GM19240 (cell line): ENCODE data around the gene PEAK1.

Experiments
- DNase-seq: peaks from one replicate; pipeline ENCODE4 v3.0.0; 2011; ENCODE audit warnings: low spot score; ENCODE audit not compliant: insufficient read length

Gene PEAK1

DNA sequence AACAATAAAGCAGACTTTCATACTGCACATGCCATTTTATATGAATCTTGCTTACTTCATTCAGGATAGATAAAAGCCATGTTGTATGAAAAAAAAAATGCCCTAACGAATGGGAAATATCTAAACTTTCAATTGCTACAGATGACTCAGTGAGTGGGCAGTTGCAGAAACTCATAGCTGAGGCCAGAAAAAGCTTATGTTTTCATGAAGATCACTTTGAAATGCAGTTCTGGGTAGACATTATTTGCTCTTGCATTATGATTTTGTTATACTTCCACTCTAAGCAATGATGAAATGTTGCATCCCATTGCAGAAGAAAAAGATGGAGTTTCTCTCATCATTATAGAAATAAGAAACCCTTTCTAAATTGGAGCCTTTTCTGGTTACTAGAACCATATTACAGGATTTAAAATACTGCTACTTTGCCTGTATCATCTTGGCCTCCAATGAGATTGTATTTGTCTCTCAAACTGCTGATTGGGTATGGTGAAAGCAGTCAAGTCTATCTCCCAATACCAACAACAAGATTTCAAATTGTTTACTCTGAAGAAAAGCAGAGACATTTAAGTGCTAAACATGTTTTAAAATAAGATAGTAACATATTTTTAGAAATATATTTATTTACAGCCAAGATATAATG is 17.0 kb downstream of the PEAK1 start:
- DNase-seq, result no peak

DNA sequence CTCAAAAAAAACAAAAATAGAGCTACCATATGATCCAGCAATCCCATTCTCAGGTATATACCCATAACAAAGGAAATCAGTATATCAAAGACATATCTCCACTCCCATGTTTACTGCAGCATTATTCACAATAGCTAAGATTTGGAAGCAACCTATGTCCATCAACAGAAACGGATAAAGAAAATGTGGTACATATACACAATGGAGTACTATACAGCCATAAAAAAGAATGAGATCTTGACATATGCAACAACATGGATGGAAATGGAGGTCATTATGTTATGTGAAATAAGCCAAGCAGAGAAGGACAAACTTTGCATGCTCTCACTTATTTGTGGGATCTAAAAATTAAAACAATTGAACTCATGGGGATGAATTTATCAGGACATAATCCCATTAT is 19.6 kb downstream of the PEAK1 start:
- no peak for DNase-seq

DNA sequence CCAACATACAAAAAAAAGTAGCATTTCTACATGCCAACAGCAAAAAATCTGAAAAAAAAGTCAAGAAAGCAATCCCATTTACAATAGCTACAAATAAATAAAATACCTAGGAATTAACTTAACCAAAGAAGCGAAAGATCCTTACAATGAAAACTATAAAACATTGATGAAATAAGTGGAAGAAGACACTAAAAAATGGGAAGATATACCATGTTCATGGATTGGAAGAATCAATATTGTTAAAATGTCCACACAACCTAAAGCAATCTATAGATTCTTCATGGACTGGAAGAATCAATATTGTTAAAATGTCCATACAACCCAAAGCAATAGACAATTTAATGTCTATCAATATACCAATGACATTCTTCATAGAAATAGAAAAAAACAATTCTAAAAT is 21.0 kb downstream of the PEAK1 start:
- DNase-seq, result no peak

DNA sequence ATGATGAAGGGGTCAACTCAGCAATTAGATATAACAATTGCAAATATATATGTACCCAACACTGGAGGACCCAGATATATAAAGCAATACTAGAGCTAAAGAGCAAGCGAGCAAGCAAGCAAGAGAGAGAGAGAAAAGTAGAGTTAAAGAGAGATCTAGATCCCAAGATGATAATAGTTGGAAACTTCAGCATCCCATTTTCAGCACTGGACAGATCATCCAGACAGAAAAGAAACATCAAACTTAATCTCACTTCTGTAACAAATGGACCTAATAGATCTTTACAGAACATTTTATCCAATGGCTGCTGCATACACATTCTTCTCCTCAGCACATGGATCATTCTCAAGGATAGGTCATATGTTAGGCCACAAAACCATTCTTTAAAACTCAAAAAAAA is 23.2 kb downstream of the PEAK1 start:
- DNase-seq, result no peak

DNA sequence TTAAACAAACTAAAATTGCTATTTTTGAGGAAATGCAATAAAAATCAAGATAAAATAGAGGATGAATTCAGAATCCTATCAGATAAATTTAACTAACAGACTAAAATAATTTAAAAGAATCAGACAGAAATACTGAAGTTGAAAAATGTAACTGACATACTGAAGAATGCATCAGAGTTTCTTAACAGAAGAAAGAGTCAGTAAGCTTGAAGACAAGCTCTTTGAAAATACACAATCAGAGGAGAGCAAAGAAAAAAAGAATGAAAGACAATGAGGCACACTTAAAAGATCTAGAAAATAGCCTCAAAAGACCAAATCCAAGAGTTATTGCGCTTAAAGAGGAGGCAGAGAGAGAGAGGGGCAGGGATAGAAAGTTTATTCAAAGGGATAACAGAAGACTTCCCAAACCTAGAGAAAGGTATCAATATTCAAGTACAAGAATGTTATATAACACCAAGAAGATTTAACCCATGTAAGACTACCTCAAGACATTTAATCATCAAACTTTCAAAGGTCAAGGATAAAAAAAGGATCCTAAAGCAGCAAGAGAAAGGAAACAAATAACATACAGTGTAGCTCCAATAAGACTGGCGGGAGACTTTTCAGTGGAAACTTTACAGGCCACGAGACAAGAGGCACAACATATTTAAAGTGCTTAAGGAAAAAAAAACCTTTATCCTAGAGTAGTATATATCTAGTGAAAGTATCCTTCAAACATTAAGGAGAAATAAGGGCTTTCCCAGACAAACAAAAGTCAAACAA is 24.7 kb downstream of the PEAK1 start:
- DNase-seq, result no peak

DNA sequence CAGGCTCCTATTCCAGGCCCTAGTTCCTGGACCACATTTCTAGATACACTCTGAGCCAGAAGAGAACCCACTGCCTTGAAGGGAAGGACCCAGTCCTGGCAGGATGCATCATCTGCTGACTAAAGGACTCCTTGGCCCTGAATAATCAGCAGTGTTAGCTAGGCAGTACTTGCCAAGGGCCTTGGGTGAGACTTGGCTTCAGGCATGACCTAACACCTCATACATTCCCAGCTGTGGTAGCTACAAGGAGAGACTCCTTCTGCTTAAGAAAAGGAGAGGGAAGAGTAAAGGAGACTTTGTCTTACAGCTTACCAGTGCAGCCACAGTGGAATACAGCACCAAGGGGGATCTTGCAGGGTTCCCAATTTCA is 26.4 kb downstream of the PEAK1 start:
- no peak for DNase-seq

DNA sequence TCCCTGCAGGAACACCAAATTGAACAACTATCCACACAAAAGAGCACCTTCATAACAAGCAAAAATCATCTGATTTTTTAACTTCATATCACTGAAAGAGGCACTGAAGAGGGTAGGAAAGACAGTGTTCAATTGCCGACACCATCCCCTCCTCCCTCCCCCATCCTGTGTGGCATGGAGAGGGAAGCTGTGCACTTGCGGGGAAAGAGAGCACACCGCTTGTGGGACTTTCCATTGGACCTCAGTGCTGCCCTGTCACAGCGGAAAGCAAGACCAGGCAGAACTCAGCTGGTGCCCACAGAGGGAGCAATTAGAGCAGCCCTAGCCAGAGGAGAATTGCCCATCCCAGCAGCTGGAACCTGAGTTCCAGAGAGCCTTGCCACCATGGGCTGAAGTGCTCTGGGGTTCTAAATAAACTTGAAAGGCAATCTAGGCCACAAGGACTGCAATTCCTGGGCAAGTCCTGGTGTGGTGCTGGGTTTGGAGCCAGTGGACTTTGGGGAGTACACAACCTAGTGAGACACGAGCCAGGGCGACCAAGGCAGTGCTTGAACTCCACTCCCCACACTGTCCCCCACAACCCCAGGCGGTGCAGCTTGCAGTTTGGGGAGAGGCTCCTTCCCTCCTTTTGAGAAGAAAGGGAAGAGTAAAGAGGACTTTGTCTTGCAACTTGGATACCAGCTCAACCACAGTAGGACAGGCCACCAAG is 27.0 kb downstream of the PEAK1 start:
- no peak for DNase-seq

DNA sequence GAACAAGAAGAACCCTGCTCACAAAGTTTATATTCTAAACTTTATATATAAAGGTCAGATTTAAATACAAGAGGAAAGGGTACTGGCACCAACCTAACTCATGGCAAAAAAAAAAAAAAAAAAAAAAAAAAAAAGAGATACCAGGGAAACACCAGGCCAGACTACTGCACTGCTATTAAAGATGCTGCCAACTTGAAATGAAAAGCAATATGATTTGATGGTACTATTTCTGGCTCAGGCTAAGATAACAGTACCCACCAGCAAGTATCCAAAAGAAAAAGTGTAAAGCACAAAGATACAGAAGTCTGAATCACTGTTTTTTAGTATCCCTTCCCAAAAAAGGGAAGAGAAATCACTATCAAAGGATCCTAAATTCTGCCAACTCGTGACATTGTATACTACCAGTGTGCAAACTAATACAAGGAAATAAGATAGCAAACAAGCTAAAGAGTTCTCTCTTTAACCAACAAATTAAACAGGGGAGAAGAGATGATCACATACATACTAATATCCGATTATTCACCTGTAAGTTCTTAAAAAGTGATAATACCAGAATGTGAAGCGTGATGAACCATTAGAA is 28.4 kb downstream of the PEAK1 start:
- DNase-seq, result no peak

DNA sequence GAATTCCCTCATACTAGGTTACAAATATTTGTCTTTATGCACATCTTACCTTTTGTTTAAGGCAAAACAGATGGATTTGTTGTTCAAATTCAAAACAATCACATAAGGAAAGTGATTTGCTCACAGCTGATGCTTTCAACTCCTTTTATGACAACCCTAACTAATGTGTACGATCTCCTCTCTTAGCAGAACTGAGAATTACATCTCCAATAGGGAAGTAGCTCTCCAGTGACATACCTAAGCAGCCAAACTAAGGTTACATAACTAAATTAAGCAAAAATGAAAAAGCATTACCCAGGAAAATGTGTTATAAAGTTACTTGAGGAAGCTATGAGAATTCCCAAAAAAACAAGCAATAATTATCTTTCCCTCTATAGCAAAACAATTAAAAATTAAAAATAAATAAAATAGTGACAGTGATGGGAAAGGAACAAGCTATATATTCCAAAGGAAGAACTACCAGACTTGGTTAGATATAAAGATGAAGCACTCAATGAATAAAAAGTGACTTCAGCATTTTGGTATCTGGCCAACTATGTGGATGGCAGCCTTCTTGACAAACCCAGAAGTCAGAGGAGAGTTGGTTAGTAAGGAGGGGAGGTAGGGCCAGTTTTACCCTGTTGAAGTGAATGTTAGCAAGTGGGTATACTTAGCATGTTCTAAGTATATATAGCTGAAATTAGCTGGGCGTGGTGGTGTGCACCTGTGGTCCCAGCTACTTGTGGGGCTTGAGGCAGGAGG is 32.4 kb downstream of the PEAK1 start:
- no peak for DNase-seq

DNA sequence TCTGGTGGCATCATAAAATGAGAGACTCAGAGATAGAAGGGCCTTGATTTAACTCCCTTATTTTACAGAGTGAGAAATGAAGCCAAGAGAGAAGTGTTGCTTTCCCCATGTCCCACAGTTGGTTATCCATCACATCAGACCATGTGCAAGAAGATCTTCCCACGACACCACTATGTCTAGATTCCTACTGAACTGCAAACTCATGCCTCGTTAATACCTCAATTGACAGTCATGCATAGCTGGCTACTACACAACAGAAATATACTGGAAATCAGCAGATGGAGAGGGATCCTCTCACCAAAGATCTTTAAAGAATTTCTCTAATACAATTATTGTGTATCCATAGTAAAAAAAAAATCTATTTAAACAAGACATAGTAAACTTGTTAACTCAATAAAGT is 33.3 kb downstream of the PEAK1 start:
- no peak for DNase-seq

DNA sequence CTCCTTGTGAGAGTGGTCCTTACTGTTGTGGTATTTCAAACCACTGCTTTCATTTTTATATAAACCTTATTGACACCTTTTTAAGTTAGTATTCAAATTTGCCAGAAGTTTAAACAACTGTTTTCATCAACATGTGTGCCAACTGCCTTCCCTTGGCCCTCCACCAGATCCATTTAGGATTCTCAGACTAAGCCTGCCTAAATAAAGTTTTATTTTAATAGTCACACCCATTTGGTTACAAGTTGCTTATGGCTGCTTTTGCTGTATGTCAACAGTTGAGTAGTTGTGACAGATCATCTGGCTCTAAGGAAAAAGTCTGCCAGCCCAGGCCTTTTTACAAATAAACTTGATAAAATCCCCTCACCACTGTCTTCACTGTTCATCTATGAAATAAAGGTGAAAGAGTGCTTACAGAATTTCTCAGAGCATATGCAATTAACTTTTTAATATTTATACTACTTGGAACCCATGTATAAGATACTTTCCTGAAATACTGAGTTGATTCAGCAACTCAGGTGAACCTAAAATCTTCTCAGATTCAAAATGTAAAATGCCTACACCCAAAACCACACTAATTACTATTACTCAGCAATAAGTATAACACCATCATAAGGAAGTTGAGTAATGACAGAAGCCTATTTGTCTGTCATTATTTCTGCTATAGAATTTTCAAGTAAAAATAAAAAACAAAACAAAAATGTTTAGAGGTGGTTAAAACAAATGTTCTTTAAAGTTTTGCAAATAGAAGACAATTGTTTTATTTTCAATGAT is 35.1 kb downstream of the PEAK1 start:
- DNase-seq, result no peak

DNA sequence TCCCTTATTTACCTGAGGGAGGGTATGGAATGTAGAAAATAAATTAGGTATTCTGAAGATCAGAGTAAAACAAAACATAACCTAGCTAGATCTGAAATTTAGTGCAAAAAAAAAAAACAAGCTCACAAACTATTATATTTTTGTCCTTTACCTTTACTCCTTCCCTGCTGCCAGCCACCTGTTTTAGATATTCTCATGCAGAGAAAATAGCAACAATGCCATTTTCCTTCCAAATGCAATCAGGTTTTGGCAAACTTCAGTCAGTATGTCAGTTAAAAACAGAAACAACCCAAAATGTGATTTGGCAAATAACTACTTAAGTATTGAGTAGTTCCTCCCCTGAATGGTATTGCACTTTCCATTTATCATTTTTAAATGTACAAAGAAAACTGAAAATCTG is 35.8 kb downstream of the PEAK1 start:
- no peak for DNase-seq

DNA sequence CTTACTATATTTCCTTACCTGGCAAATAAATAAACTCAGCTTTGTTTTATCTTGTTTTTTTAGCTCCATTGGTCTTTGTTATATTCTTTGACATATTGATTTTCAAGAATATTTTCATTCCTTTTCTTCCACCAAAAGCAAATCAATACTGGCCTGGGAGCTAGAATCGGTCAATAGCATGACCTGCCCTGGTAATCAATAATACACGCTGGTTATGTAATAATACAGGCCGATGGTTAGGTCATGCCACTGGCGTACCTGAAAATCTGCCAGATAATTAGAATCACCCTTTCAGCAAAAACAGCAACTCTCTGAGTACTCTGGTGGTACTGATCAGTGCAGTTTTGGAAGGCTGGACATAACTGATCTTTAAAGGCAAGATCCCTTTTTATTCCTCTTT is 39.9 kb downstream of the PEAK1 start:
- no peak for DNase-seq

DNA sequence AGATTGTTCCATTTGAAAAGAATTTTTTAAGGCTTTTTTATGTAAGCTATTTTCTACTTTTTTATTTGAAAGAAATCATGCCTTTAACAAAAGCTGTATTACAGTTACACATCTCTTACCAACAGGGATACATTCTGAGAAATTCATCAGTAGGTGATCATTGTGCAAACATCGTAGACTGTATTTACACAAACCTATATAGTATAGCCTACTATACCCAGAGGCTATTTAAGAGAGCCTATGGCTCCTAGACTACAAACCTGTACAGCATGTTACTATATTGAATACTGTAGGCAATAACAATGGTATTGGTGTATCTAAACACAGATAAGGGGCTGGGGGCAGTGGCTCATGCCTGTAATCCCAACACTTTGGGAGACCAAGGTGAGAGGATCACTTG is 43.1 kb downstream of the PEAK1 start:
- DNase-seq, result no peak

DNA sequence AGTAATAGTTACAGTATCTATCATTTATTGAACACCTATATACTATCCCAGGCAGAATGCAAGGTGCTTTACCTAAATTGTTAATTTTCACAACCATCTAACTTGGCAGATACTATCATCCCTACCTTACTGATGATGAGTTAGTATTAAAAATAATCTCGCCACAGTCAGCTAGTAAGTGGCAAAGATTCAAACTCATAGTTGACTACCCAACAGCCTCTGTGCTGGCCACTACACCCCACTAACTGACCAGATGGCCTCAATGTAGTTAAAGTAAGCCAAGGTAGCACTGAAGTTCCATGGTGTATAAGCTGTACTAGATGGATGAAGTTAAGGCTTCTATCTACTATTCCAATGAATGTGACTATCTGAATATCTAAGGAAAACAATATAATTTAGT is 44.8 kb downstream of the PEAK1 start:
- no peak for DNase-seq

DNA sequence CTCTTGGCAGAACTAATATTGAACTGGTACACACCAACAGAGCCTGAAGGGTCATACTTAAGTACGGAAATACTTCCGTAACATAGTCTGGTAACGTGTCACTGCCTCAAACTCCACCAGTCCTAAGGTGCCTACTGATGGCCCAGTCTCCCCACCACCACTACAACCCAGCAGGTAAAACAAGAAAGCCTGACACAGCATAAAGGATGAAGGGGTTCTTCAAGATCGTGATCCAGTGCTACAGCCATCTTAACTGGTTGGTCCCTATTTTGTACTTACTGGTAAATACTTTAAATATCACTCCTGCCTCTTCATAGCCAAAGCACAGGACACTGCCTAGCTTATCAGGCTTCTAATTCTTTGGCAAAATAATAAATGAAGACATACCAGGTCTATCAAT is 46.5 kb downstream of the PEAK1 start:
- no peak for DNase-seq

DNA sequence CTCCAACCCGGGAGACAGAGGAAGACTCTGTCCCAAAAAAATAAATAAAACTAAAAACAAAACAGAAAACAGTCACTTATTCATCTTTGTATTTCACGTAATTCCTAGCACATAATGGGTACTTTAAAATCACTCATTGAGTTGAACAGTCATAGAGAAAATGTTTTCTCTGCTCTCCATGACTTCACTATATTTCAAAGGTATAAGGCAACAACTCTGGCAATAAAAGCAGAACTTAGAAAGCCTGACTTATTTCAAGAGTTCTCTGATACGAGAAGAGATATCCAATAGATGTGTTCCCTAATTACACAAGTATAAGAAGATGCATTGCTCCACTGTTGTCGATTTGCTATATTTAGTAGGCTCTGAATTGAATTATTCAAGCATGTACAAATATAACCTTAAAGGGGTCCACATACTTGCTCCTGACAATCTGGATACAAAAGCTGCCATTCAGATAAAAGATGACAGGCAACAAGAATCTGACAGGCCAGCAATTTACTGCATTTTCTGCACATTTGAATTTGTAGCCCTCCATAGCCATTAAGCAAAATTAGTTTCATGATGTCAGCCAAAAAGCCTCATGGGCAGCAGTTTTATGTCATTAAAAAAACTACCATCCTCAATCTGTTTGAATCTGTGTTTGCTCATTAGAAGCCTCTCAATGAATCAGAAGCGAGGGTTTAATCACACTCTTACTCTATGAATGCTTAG is 47.9 kb downstream of the PEAK1 start:
- DNase-seq, result no peak

DNA sequence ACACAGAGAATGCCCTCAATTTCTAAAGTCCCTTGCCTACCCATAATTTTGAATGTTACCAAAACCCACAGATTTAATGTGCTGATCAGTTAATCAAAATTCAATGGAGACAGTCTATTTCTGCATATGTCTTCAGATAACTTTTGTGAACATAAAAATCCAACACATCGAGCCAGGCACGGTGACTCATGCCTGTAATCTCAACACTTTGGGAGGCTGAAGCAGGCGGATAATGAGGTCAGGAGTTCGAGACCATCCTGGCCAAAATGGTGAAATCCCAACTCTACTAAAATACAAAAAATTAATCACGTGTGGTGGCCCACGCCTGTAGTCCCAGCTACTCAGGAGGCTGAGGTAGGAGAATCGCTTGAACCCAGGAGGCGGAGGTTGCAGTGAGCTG is 49.3 kb downstream of the PEAK1 start:
- no peak for DNase-seq

DNA sequence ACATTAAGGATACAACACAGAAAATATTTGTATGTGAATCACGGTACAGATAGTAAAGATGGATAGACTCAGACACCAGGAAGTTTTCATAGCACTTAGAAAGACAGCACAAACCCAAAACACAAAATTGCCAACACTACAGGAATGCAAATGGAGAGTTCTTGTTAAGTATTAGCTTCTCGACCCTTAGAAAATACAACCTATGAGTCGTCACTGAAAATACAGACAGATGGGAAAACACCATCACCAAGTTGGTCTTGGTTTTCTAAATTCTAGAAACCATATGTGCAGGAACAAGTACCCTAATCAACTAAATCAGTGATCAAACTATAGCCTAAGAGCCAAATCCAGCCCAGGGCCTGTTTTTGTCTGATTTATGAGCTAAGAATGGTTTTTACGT is 50.7 kb downstream of the PEAK1 start:
- no peak for DNase-seq

DNA sequence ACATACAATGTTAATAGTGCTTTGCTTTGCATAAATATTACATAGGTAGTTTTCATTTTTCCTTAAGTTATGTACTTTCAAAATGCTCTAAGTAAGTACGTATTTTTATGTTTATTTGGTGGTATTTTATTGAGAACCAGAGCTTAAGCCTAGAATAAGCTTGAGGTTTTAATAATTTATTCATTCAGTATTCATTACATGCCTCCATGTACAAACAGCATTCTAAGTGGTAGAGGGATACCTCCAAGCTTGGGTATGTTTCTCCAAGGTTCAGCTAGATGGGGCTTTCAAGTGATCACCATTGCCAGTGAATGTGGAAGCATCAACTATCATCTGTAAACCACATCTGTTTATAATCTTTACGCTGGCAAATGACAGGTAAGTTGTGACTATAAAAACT is 52.3 kb downstream of the PEAK1 start:
- no peak for DNase-seq
